Measurements from ENCODE around the gene STMN3. TPM values are rescaled to one million over a fixed set of nuclear protein-coding genes. Genes with fewer than 3 reads are reported as not detected.
"Not testable (repeated sequence)": the region's sequence is repeated elsewhere in the genome, so short reads cannot be mapped to it uniquely, and the experiment has no call there.

Gene STMN3
- total RNA-seq, 1 donor from 2014 or later: 4.6 TPM

- peak; percentile 25 for ATAC-seq
Measured at GRCh38 chr20:63612276-63612931, 40.8 kb downstream of the STMN3 start.

DNA sequence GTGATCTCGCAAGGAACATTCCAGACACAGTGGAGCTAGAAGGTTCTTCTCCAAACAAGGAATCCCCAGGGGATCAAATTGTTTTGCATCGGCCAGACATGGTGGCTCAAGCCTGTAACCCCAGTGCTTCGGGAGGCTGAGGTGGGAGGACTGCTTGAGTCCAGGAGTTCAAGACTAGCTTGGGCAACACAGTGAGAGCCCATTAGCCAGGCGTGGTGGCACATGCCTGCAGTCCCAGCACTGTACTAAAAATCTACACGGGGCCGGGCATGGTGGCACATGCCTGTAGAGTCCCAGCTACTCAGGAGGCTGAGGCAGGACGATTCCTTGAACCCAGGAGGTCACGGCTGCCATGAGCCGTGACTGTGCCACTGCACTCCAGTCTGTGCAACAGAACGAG, 41.6 kb downstream of the STMN3 start:
- no peak for ATAC-seq

DNA sequence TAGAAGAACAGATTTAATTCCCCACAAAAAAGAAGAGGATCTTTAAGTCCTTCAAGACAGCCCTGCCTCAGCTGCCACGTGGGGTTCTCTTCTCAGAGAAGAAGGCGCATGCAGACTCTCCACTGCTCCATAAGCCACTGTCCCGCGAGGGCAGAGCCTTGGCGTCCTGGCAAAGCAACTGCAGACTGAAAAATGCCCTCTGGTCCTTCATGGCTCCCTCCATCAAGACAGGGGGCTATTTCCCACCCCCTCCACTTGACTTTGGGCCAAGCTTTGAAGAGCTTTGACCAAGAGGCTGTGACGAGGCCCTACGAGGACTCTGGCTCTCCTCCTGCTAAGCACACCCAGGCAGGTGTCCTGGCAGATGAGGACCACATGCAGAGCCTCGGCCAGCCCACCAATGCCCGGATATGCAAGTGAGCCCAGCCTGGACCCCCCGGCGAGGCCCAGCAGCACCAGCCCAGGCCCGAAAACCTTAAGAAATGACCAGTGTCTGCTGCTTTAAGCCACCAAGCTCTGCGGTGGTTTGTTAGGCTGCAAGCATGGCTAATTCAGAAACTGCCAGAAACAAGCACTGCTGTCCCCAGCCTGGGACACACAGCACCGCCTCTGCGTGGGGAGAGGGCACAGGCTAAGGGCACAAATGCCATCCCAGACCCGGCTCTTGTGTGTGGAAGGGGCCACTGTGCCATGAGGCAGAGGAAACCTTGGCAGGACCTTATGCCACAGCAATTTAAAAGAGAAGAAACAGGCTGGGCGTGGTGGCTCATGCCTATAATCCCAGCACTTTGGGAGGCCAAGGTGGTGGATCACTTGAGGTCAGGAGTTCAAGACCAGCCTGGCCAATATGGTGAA, 42.4 kb downstream of the STMN3 start:
- ATAC-seq: no peak

- ATAC-seq: no peak
Measured at GRCh38 chr20:63606686-63607085, 46.5 kb downstream of the STMN3 start.

- no peak for ATAC-seq
Measured at GRCh38 chr20:63602321-63602720, 50.9 kb downstream of the STMN3 start.

- not testable (repeated sequence) for ATAC-seq
Measured at GRCh38 chr20:63601679-63602078, 51.5 kb downstream of the STMN3 start.

GRCh38 chr20:63599396-63600050, 53.7 kb downstream of the STMN3 start:
- no peak for ATAC-seq

DNA sequence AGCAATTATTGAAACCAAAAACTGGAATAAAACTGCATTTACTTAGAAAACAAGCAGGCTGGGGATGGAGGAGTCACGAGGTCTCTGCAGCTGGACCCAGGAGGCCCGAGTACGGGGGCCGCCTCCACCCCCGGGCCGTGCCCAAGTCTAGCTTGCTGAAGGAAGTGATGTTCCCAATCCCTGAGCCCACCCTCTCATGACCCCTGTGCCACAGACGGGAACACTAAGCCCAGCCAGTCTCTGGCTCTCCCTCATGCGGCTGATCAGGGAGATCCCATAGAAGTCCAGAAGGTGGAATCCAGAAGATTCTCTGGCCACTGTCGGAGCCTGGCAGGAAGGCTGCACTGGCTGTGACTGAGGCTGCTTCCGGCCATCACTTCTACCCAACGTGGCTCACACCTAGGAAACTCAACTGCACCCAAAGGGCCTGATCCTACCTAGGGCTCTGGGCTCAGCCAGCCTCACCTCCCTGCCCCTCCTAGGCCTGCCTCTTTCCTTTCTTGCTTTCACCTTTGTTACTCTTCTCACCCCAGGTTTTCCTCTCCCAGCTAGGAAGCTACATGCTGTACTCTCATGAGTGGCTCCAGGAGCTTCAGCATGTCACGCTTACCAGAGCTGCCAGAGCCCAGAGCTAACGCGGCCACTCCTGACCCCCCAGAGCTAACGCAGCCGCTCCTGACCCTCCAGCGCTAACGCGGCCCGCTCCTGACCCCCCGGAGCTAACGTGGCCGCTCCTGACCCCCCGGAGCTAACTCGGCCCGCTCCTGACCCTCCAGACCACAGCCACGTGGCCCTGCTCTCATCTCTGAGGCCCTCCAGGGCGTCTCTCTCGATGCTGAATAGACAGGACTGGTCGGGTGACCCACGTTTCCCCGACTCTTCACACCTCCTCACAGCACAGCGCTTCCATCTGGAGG, 54.5 kb downstream of the STMN3 start:
- no peak for ATAC-seq

GRCh38 chr20:63597651-63598478, 55.4 kb downstream of the STMN3 start:
- ATAC-seq: peak; percentile 16

DNA sequence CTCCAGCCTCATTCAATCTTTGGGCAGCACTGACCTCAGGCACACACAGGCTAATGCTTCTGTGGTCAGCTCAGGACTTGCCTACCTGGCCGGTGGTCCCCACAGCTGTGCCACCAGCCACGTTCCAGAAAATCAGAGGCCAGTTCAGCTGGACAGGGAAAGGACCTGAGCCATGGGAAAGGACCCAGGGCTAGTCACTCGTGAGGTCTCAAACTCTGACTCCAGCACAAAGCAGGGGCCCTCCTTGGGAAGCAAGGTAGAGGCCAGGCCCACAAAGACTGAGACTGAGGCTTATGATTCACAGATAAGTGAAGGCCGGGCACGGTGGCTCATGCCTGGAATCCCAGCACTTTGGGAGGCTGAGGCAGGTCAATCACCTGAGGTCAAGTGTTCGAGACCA, 56.8 kb downstream of the STMN3 start:
- no peak for ATAC-seq

DNA sequence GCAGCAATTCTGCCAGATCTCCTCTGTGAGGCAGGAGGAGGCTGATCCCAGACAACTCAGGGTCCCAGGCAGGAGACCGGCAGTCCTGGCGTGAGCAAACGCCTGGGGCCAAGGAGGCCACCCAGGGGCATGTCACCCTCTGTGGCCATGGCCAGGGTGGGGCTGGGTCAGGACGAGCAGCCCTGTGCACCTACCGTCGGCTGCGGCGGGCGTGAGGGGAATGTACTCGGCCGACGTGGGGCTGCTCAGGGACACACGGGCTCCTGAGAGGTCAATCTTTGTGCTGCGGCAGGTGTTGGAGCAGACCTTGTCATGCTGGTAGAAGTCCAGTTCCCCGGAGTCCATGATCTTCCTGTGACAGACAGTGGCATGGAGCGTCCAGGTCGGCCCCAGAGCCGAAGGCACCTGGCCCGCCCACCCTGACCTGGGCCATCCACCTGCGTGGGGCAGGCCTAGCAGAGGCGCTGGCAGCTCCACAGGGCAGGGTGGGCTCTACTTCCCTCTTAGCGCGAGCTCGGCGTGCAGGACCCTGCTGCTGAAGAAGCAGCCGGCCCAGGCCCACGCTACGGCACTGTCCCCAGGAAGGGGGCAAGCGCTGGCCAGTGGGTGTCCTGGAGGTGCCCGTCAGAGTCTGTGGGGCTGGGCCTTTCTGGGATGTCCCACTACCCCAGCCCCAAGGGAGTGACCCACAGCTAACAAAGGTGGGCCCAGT, 57.7 kb downstream of the STMN3 start:
- peak; percentile 15 for ATAC-seq

DNA sequence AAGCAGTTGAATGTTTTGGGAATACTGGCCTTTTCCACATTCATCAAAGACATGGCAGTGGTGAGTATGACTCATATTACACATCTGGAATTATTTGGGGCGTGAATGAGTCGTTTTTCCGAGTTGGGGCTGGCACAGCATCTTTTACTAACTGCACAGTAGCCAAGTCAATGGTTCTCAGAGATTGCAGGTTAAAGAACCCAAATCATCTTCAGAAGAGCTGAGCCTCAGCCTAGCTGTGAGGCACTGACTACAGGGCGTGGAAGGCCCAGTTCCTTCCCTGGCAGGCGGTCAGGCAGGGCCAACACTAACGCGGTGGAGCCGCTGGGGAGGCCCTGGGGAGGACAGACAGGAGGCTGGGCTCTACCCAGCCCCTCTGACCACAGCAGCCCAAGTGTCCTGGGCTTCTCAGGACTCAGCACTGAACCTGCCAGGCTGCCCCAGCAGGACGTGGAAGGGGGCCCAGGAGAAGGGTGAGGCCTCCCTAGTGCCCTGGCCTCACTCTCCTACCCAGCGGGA, 59.1 kb downstream of the STMN3 start:
- no peak for ATAC-seq

GRCh38 chr20:63592661-63593060, 60.6 kb downstream of the STMN3 start:
- no peak for ATAC-seq

DNA sequence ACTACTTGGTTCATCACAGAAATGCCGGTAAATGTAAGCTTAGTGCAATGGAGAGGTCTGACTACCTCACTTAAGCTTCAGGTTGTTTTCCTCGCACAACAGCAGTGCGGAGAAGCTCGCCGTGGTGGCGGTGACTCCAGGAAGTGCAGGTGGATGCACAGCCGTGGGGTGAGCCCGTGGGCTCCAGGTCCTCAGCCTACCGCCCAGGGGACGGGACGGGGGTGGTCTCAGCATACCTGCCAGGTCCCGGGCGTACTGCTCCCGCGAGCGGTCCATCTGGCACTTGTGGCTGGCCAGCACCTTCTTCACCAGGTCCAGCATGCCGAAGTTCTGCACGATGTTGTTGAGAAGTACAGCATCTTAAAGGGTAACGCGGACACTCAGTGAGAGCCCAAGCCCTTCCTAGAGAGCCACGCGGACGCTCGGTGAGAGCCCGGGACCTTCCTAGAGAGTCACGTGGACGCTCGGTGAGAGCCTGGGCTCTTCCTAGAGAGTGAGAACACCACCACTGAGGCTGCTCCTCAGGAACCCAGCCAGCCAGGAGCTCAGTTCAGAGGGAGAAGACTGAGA, 61.4 kb downstream of the STMN3 start:
- ATAC-seq: no peak

GRCh38 chr20:63591147-63591533, 62.1 kb downstream of the STMN3 start:
- ATAC-seq: no peak

GRCh38 chr20:63590218-63591146, 62.7 kb downstream of the STMN3 start:
- no peak for ATAC-seq
